ENCODE data around the gene HEXIM2. TPM values are rescaled to one million over a fixed set of nuclear protein-coding genes. Genes with fewer than 3 reads are reported as not detected.

HEXIM2 gene
- total RNA-seq, 2 donors from 2014 or later = 12.9 to 13.1 TPM

GRCh38 chr17:45113424-45113754 is 48.3 kb upstream of the HEXIM2 start:
- Histone ChIP-seq H3K9me3 (ENCODE audit: control insufficient read depth, low read length) (no peaks in the 10 kb centered on the region), H3K4me3 (ENCODE audit: low read length) (no peak overlapping the region), H3K36me3 (ENCODE audit: control insufficient read depth, insufficient read depth, low read length) (no peaks in the 10 kb centered on the region), H3K9ac (ENCODE audit: extremely low read depth, low read length, poor library complexity, severe bottlenecking) (no peak overlapping the region), H3K4me1 (ENCODE audit: control insufficient read depth, insufficient read depth, low read length) (no peaks in the 10 kb centered on the region), H3K27me3 (ENCODE audit: control insufficient read depth, insufficient read depth, low read length, poor library complexity, severe bottlenecking) (no peaks in the 10 kb centered on the region), H3K27ac (ENCODE audit: low read depth, low read length) (no peak overlapping the region)
- Mint-ChIP-seq H3K9me3 (no peaks in the 10 kb centered on the region), H3K27me3 (ENCODE audit: insufficient read depth) (no peaks in the 10 kb centered on the region), H3K36me3 (ENCODE audit: low read depth) (peaks cover 3% of the 10 kb centered on the region), H3K27ac (no peak overlapping the region), H3K4me1 (no peaks in the 10 kb centered on the region), H3K4me3 (no peak overlapping the region)
- no peak for DNase-seq
- no peak for TF ChIP-seq CTCF (conservative IDR thresholded peaks at IDR 0.05)
- 92 to 97% methylated on average over 9 of the region's 9 CpGs for WGBS, 2 experiments (ENCODE audit: insufficient coverage in 1 of 2, insufficient read length in 1 of 2)

- peak; percentile 54 for DNase-seq
- no peak overlapping the region for H3K4me3 ChIP-seq (ENCODE audit: low read length)
- H3K36me3 ChIP-seq (ENCODE audit: control insufficient read depth, insufficient read depth, low read length) = no peaks in the 10 kb centered on the region
- no peak overlapping the region for H3K27ac ChIP-seq (ENCODE audit: low read depth, low read length)
- Mint-ChIP-seq H3K4me3 (no peak overlapping the region), H3K27ac (no peak overlapping the region), H3K4me1 (no peaks in the 10 kb centered on the region), H3K9me3 (no peaks in the 10 kb centered on the region), H3K36me3 (ENCODE audit: low read depth) (peaks cover 6% of the 10 kb centered on the region), H3K27me3 (ENCODE audit: insufficient read depth) (no peaks in the 10 kb centered on the region)
- no peaks in the 10 kb centered on the region for H3K9me3 ChIP-seq (ENCODE audit: control insufficient read depth, low read length)
- no peak for TF ChIP-seq CTCF (conservative IDR thresholded peaks at IDR 0.05)
- H3K4me1 ChIP-seq (ENCODE audit: control insufficient read depth, insufficient read depth, low read length) = no peaks in the 10 kb centered on the region
- H3K27me3 ChIP-seq (ENCODE audit: control insufficient read depth, insufficient read depth, low read length, poor library complexity, severe bottlenecking) = no peaks in the 10 kb centered on the region
- 92 to 93% methylated on average over 12 to 19 of the region's 19 CpGs for WGBS, 2 experiments (ENCODE audit: insufficient coverage in 1 of 2, insufficient read length in 1 of 2)
- no peak overlapping the region for H3K9ac ChIP-seq (ENCODE audit: extremely low read depth, low read length, poor library complexity, severe bottlenecking)
Measured at GRCh38 chr17:45114117-45114932, 47.4 kb upstream of the HEXIM2 start.

- Mint-ChIP-seq H3K36me3 (ENCODE audit: low read depth) (peaks cover 6% of the 10 kb centered on the region), H3K4me1 (no peaks in the 10 kb centered on the region), H3K4me3 (no peak overlapping the region), H3K27ac (no peak overlapping the region), H3K27me3 (ENCODE audit: insufficient read depth) (no peaks in the 10 kb centered on the region), H3K9me3 (no peaks in the 10 kb centered on the region)
- H3K4me1 ChIP-seq (ENCODE audit: control insufficient read depth, insufficient read depth, low read length) = no peaks in the 10 kb centered on the region
- no peak overlapping the region for H3K4me3 ChIP-seq (ENCODE audit: low read length)
- H3K27me3 ChIP-seq (ENCODE audit: control insufficient read depth, insufficient read depth, low read length, poor library complexity, severe bottlenecking) = no peaks in the 10 kb centered on the region
- no peak overlapping the region for H3K27ac ChIP-seq (ENCODE audit: low read depth, low read length)
- peak; percentile 55 for DNase-seq
- no peak overlapping the region for H3K9ac ChIP-seq (ENCODE audit: extremely low read depth, low read length, poor library complexity, severe bottlenecking)
- 92 to 94% methylated on average over 2 to 24 of the region's 26 CpGs for WGBS, 2 experiments (ENCODE audit: insufficient coverage in 1 of 2, insufficient read length in 1 of 2)
- no peaks in the 10 kb centered on the region for H3K9me3 ChIP-seq (ENCODE audit: control insufficient read depth, low read length)
- no peaks in the 10 kb centered on the region for H3K36me3 ChIP-seq (ENCODE audit: control insufficient read depth, insufficient read depth, low read length)
- no peak for TF ChIP-seq CTCF (conservative IDR thresholded peaks at IDR 0.05)
Measured at GRCh38 chr17:45115015-45115625, 46.6 kb upstream of the HEXIM2 start.

Measured in endodermal cell (in vitro differentiated cells).